Neural cell (in vitro differentiated cells): Measurements from ENCODE around the gene RNF182.
"Not testable (repeated sequence)": the region's sequence is repeated elsewhere in the genome, so short reads cannot be mapped to it uniquely, and the experiment has no call there.

ENCODE experiments used
- CTCF ChIP-seq: fragments of 450-650 bp; IDR thresholded peaks from 2 replicates; pipeline ENCODE4 v1.5.1; 2014; ENCODE audit warnings: antibody characterized with exemption, mild to moderate bottlenecking, moderate library complexity; ENCODE audit not compliant: poor library complexity, severe bottlenecking
- EP300 ChIP-seq: fragments of 450-650 bp; conservative IDR thresholded peaks from 2 replicates; pipeline ENCODE4 v1.6.1; 2014; ENCODE audit warnings: antibody characterized with exemption, mild to moderate bottlenecking, moderate library complexity; ENCODE audit not compliant: poor library complexity, severe bottlenecking
- EZH2 ChIP-seq: fragments of 200-600, 300-800 bp; shearing (Covaris generic), sonication (generic); IDR thresholded peaks from 2 replicates; pipeline ENCODE4 v1.6.1; 2014; ENCODE audit warnings: antibody characterized with exemption, low read length, borderline replicate concordance, mild to moderate bottlenecking; ENCODE audit not compliant: insufficient read depth, poor library complexity, severe bottlenecking
- POLR2AphosphoS5 ChIP-seq: IDR thresholded peaks from 2 replicates; pipeline ENCODE4 v1.6.1; 2012
- TAF1 ChIP-seq: IDR thresholded peaks from 2 replicates; pipeline ENCODE4 v1.6.1; 2012; ENCODE audit warnings: low read depth

DNA sequence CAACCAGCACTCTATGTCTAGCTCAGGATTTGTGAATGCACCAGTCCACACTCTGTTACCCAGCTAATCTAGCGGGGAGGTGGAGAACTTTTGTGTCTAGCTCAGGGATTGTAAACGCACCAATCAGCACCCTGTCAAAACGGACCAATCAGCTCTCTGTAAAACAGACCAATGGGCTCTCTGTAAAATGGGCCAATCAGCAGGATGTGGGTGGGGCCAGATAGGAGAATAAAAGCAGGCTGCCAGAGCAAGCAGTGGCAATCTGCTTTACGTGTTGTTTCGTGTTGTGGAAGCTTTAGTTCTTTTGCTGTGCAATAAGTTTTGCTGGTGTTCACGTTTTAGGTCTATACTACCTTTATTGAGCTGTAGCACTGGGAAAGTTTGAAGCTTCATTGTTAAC, 93.8 kb downstream of the RNF182 start:
- not testable (repeated sequence) for TF ChIP-seq CTCF, EP300, EZH2, TAF1, POLR2AphosphoS5
